Measurements from ENCODE around the gene CPSF3.

Gene CPSF3

DNA sequence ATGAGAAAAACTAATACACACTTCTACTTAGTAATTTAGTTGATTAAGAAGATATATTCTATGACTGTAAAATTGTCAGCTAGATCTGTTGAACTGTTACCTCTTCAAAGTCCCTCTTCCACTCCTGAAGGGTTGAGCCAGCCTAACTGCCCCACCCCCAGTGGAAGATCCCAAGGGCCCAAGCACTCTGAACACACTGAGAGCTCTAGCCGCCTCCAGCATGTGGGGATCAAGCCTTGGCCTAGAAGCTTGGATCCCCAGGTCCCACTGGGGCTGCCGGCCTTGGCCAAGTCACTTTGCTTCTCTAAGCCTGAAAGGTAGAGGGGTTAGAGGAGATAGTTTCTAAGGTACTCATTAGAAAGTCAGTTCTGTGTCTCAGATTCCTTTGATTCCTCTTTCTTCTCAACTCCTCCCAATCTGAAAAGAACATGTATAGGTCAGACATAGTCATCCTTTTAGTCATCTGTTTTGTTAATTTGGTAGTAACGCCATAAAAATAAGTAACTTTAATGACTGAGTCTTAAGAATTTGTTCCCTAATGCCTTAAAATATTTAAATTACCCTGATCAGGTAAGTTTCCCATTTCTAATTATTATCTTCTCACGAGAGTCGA lies 5.6 kb downstream of the CPSF3 start:
- H4K20me1 ChIP-seq (ENCODE audit: control insufficient read depth, insufficient read depth, low read depth, low read length): peaks cover 7% of the 10 kb centered on the region; the same call in 1 of the 2 replicates
- H3K36me3 ChIP-seq (ENCODE audit: control insufficient read depth, low read length): peaks cover 84% of the 10 kb centered on the region
- no peaks in the 10 kb centered on the region for H3K9me2 ChIP-seq (replicated peaks; ENCODE audit: control insufficient read depth, low read length)
- TF ChIP-seq, protein P1, sequence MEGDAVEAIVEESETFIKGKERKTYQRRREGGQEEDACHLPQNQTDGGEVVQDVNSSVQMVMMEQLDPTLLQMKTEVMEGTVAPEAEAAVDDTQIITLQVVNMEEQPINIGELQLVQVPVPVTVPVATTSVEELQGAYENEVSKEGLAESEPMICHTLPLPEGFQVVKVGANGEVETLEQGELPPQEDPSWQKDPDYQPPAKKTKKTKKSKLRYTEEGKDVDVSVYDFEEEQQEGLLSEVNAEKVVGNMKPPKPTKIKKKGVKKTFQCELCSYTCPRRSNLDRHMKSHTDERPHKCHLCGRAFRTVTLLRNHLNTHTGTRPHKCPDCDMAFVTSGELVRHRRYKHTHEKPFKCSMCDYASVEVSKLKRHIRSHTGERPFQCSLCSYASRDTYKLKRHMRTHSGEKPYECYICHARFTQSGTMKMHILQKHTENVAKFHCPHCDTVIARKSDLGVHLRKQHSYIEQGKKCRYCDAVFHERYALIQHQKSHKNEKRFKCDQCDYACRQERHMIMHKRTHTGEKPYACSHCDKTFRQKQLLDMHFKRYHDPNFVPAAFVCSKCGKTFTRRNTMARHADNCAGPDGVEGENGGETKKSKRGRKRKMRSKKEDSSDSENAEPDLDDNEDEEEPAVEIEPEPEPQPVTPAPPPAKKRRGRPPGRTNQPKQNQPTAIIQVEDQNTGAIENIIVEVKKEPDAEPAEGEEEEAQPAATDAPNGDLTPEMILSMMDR (IDR thresholded peaks at IDR 0.05; ENCODE audit: low read depth, low read length, poor library complexity, severe bottlenecking): no peak
- no peak for TF ChIP-seq EZH2phosphoT487 (IDR thresholded peaks at IDR 0.05; ENCODE audit: borderline replicate concordance, low read length)
- H3F3A ChIP-seq (ENCODE audit: control insufficient read depth, insufficient read depth): no peaks in the 10 kb centered on the region
- no peak overlapping the region for H3K27ac ChIP-seq (ENCODE audit: low read depth, low read length)
- no peak overlapping the region for H3K4me3 ChIP-seq (ENCODE audit: low read length)
- H3K9me3 ChIP-seq (ENCODE audit: control insufficient read depth, insufficient read depth, low read length): no peaks in the 10 kb centered on the region
- H3K4me1 ChIP-seq (ENCODE audit: control insufficient read depth, low read length): peaks cover 24% of the 10 kb centered on the region
- H3K27me3 ChIP-seq (ENCODE audit: control insufficient read depth, low read length): no peaks in the 10 kb centered on the region
- no peak overlapping the region for H3K4me2 ChIP-seq (ENCODE audit: low read length)
- peaks cover 38% of the 10 kb centered on the region for H3K79me2 ChIP-seq (ENCODE audit: control insufficient read depth, low read length)

DNA sequence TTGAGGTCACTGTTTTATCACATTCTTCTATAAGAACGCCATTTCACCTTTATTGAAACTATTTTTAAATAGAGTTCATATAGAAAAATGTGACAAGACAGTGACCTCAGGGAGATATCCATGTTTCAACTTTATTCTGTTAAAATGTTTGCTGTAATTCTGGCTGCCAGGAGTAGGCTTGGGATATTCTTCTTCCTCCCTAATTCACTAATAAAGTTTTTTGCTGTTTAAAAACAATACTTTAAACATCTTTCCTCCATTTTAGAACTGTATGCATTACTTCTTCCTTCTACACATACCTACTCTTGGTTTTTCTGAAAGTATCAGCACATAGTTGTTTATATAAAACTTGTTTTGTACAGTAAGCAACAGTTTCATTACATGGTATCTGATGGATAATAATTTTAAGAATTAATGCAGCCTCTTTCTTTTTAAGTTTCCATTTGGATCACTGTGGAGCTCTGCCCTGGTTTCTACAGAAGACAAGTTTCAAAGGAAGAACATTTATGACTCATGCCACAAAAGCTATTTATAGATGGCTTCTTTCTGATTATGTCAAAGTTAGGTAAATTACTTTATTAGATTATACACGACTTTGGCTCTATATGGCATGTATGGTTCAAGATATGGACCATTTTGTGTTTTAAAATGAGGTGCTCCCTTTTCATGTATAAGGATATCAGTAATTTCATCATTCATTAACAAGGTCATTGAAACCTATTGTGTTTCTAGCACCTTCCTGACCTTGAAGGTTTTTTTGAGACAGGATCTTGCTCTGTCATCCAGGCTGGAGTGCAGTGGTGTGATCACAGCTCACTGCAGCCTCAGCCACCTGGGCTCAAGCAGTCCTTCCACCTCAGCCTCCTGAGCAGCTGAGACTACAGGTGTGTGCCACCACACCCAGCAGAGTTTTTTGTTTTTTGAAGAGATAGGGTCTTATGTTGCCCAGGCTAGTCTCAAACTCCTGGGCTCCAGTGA lies 7.2 kb downstream of the CPSF3 start:
- H4K20me1 ChIP-seq (ENCODE audit: control insufficient read depth, insufficient read depth, low read depth, low read length): no peaks in the 10 kb centered on the region
- H3K9me3 ChIP-seq (ENCODE audit: control insufficient read depth, insufficient read depth, low read length): no peaks in the 10 kb centered on the region
- no peak overlapping the region for H3K4me2 ChIP-seq (ENCODE audit: low read length)
- peaks cover 23% of the 10 kb centered on the region for H3K79me2 ChIP-seq (ENCODE audit: control insufficient read depth, low read length)
- H3K9me2 ChIP-seq (replicated peaks; ENCODE audit: control insufficient read depth, low read length): no peaks in the 10 kb centered on the region
- peaks cover 85% of the 10 kb centered on the region for H3K36me3 ChIP-seq (ENCODE audit: control insufficient read depth, low read length)
- peaks cover 9% of the 10 kb centered on the region for H3K4me1 ChIP-seq (ENCODE audit: control insufficient read depth, low read length)
- no peaks in the 10 kb centered on the region for H3K27me3 ChIP-seq (ENCODE audit: control insufficient read depth, low read length)
- H3K4me3 ChIP-seq (ENCODE audit: low read length): no peak overlapping the region
- H3F3A ChIP-seq (ENCODE audit: control insufficient read depth, insufficient read depth): no peaks in the 10 kb centered on the region
- H3K27ac ChIP-seq (ENCODE audit: low read depth, low read length): no peak overlapping the region
- TF ChIP-seq, protein P1 (IDR thresholded peaks at IDR 0.05; ENCODE audit: low read depth, low read length, poor library complexity, severe bottlenecking): no peak
- TF ChIP-seq EZH2phosphoT487 (IDR thresholded peaks at IDR 0.05; ENCODE audit: borderline replicate concordance, low read length): no peak

DNA sequence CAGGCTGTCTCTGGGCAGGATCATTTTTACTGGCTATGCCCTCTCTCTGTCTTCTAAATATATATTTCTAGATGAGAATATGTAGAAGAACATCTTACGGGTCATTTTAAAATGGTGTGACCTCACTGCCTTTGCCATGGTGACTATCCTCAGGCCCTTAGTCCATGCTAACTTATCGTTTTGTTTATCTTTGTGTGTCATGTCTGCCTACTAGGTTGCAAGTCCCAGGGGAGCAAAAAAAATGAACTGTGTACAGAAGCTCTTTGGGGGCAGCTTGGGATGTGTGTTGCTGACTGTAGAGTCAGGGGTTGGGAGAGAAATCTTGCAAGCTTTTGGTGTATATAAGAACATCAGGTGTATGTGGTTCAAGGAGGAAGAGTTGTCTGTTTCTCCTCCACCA lies 11.0 kb downstream of the CPSF3 start:
- Histone ChIP-seq H3K4me3 (ENCODE audit: low read length) (no peak overlapping the region), H3K4me1 (ENCODE audit: control insufficient read depth, low read length) (no peaks in the 10 kb centered on the region), H3K36me3 (ENCODE audit: control insufficient read depth, low read length) (peaks cover 86% of the 10 kb centered on the region), H3K79me2 (ENCODE audit: control insufficient read depth, low read length) (no peaks in the 10 kb centered on the region), H3K27me3 (ENCODE audit: control insufficient read depth, low read length) (no peaks in the 10 kb centered on the region), H3F3A (ENCODE audit: control insufficient read depth, insufficient read depth) (no peaks in the 10 kb centered on the region), H3K27ac (ENCODE audit: low read depth, low read length) (no peak overlapping the region), H3K9me3 (ENCODE audit: control insufficient read depth, insufficient read depth, low read length) (no peaks in the 10 kb centered on the region), H3K9me2 (replicated peaks; ENCODE audit: control insufficient read depth, low read length) (no peaks in the 10 kb centered on the region), H4K20me1 (ENCODE audit: control insufficient read depth, insufficient read depth, low read depth, low read length) (no peaks in the 10 kb centered on the region), H3K4me2 (ENCODE audit: low read length) (no peak overlapping the region)
- no peak for TF ChIP-seq EZH2phosphoT487 (IDR thresholded peaks at IDR 0.05; ENCODE audit: borderline replicate concordance, low read length)
- TF ChIP-seq, protein P1 (IDR thresholded peaks at IDR 0.05; ENCODE audit: low read depth, low read length, poor library complexity, severe bottlenecking): no peak
